Measurements from ENCODE around the gene ADARB2. TPM values are rescaled to one million over a fixed set of nuclear protein-coding genes. Genes with fewer than 3 reads are reported as not detected.

ADARB2 gene
- total RNA-seq, 1 donor from 2014 or later = not detected

DNA sequence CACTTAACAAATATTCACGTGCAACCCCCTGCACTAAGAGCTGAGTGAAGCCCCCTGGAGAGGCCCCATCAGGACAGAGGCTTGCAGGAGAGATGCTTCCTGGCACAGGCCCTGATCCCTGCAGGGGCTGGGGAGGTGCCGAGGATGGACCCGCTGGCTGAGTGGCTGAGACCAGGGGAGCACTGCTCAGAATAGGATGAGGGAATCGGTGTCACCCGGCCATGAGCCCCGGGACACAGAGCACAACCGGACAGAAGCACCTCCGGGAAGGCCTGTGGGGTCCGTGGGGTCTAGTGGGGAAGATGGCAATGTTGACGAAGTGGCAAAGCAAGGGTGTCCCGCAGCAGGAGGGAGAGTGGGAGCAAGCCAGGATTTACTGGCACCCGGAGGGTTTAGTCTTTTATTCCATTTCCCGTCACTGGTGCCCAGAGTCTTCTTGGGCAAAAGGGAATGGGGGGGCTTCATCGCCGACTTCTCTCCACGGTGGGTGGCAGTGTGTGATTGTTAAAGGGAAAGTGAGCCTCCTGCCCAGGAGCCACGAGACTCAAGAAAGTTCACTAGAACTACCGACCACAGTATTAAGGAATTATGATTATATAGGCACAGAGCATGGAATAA lies 140.7 kb downstream of the ADARB2 start:
- DNase-seq (ENCODE audit: low spot score) = no peak

DNA sequence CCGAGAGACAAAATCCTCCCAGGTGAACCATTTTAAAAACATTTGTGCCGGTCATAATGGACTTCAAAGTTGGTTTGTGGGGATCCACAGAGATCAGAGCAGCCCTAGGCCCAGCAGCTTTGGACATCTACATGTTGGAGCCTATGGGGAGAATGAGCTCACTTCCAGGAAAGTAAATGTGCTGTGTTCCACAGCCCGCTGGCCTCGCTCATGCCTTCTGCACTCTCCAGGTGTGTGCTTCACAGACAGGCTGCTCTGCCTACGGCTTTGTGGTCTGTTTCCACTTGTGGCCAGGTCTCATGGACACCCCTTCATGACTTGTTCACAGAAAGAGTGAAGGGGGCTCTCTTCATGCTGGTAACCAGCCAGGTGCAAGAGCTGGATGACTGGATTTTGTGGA lies 141.6 kb downstream of the ADARB2 start:
- DNase-seq (ENCODE audit: low spot score) = no peak

DNA sequence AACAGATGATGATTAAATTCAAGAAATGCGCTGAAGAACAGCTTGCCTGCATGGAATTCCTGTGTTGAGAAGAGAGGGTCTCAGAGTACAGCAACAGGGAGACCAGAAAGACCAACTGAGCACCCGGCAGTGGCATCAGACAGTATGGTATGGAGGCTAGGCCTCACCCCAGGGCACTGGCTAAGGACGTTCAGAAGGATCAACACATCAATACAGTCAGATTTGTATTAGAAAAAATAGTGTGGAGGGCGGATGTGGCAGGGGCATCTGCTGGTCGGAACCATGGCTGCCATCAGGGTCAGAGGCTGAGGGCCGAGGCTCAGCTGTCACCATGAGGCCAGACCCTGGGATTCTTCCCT lies 142.1 kb downstream of the ADARB2 start:
- no peak for DNase-seq (ENCODE audit: low spot score)

DNA sequence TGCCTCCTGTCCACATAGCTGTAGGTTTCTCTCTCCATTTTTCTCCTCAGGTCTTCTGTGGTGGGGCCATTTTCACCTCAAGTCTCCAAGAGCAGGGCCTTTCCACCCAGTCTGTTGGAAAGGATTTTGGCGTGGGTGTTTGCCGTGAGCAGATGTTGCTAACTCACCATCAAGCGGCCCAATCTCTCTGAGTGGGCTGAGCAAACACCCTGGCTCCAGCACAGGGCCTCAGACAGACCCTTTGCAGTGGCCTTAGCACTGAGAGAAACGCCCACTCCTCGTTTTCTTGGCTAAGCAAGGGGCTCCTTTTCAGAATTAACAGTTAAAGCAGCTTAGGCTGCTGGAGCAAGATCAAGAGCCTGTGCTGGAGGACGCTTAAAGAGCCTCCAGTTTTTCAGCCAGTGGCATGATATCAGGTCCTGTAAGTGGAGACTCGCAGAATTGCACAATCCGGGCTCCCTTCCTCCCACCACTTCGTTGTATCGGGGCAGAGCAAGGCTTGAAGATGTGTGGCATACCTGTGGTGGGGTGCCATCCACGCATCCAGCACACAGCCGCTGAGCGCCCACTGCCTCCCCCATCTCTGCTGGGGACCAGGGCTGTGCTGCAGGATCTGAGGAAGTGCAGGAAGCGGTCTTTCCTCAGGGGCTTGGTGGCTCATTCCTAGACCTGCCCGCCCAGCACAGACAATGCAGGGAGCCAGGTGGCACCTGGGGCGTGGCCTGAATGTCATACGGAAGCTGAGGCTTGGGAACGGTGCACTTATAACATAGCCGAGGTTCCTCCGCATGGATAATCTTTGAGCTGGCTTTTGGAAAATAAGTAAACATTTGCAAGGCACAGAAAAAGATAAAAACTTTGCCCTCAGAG lies 142.7 kb downstream of the ADARB2 start:
- peak; percentile 74 for DNase-seq (ENCODE audit: low spot score)

DNA sequence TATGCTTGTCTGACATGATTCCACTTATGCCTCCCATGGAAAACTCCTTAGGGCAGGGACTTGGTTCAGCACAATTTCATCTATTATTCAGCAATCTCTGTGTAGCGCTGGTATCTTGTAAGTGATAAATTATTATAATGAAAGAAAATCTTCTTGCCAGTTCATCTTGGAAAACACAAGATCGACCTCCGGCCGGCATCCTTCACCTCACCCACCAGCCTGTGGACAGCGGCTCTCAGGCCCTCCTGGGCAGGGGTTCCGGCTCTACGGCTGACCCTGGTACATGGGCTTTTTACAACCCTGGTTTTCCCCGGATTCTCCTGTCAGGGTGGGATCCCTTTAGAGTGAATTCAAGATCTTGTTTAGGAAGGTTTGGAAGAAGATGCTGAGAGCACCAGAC lies 145.6 kb downstream of the ADARB2 start:
- DNase-seq (ENCODE audit: low spot score) = no peak

DNA sequence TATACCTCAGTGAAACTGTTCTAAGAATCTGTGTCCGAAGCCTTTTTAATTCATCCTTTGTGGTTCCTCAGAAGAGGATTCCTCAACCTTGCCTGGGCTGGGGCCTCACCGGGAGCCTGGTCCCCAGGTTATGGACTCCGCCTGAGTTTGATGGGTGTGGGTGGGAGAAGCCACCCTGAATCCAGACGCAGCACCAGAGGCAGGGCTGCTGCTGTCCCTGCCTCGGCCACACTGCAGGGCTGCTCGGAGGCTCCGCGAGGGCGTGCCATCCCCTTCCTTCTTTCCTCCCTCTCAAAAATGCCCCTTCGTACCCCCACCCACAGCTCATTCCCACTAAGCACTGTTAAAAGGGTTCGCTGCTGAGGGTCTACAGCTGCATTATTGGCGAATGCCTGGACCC lies 146.3 kb downstream of the ADARB2 start:
- no peak for DNase-seq (ENCODE audit: low spot score)

DNA sequence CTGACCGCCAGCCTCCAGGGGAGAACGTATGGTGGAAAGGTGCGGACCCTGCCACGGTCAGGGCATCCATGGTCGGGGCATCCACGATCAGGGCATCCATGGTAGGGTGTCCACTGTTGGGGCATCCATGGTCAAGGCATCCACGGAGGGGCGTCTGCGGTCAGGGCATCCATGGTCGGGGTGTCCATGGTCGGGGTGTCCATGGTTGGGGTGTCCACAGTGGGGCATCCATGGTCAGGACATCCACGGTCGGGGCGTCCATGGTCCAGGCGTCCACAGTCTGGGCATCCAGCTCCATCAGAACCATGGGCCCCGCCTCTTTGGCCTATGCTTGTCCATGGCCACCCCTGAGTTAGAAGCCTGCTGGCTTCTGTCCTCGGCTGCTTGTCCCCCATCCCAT lies 148.1 kb downstream of the ADARB2 start:
- no peak for DNase-seq (ENCODE audit: low spot score)

DNA sequence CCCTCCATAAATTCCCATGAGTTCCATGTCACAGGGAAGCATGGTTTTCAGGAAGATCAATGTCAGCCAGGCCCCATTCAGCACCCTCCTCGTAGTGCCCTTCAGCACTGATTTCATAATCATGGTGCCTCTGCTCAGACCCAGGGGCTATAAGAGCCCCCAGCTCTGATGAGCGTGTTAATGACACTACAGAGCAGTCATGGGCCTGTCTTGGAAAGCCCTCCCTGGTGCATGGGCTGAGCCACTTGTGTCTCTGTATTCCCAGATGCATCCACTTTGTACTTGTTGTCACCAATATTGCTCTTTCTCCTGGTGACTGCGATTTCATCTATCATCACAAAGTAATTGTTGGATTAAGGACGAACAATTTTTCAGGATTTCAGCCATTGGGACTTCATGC lies 154.6 kb downstream of the ADARB2 start:
- DNase-seq (ENCODE audit: low spot score) = no peak

DNA sequence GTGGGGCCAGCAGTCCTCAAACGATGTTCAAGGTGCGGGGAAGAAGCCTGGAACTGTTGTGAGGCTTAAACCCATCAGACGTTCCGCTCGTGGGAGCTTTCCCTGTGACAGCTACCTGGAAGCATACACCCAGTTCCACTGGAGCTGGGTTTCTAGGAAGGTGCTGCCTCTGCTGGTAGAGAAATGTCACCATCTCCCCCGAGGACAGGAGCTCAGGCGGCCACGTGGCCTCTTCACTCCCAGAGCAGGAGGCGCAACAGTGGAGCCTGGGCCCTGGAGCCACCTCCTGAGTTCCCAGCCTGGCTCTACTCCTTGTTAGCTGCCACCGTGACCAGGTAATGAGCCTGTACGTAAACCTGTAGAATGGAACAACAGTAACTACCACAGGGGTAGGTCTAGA lies 156.1 kb downstream of the ADARB2 start:
- DNase-seq (ENCODE audit: low spot score) = no peak

DNA sequence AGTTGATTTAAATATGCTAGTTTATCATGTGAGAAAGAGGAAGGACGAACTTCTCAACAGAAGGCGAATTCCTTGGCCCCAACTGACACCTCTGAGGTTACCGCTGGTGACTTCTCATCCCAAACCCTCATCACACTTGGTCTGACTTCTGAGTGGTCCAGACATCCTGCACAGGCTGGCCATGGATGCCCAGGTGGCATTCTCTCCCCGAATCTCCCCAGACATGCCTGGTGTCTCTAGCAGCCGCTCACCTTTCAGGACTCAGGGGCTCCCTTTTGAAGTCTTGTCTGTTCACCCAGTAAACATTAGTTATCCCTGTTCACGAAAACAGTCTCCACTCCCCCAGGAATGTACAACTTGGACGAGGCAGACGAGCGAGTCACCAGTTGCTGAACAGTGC lies 157.7 kb downstream of the ADARB2 start:
- no peak for DNase-seq (ENCODE audit: low spot score)

DNA sequence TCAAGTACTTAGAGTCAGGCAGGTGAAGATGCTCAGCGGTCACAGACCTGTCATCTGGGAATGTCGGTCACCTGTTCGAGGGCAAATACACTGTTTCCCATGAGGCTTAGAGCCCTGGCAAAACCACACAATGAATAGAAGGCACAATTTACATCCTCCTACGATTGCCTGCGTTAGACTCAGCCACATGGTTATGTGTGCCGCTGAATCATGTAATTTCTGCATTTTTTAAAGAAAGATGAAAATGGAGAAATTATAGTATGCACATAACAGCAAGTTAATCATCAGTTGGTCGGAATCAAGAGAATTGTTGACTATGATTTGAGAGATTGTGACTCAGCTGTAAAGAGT lies 158.2 kb downstream of the ADARB2 start:
- no peak for DNase-seq (ENCODE audit: low spot score)

DNA sequence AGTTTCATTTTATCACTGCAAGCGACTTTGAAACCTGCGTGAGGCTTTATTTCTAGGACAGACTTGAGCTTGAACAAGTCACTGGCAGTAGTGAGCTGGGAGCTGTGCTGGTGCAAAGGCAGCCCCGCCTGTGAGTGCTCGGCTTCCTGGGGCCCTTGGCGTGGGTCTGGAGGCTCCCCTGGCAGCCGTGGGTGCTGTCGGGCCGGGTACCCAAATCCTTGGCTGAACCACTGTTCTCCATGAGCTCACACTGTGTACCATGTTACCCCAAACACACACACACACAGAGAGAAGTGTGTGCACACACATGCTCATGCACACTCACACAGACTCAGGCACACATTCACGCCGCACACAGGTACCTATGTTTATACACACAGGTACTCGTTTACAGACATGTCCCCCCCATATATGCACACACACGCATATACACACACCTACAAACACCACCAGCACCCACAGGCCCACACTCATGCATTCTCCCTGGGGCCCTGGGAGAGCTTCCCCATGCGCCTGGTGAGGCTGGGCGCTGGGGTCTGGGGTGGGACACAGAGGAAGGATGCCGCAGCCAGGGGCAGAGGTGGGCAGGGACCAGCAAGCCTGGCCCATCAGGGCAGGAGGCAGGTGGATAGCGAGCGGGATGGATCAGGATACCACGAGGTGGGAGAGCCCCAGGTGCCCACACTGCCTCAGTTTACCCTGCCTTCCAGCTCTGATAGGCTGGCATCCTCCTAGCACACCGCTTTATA lies 158.8 kb downstream of the ADARB2 start:
- DNase-seq (ENCODE audit: low spot score) = no peak

DNA sequence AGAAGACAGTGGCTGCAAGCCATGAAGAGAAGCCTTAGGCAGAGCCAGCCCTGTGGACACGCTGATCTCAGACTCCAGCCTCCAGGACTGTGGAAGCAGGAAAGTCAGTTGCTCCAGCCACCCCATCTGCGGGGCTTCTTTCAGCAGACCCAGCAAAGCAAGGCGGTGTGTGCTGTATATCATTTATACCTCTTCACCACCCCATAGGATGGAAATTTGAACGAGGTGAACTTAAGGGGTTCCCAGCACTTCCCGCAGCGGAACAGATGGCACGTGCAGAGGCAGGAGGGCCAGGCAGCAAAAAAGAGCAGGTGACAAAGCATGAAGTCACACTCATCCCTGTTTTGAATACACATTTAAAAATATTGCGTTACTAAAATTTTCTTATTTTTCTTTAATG lies 159.4 kb downstream of the ADARB2 start:
- DNase-seq (ENCODE audit: low spot score) = no peak

DNA sequence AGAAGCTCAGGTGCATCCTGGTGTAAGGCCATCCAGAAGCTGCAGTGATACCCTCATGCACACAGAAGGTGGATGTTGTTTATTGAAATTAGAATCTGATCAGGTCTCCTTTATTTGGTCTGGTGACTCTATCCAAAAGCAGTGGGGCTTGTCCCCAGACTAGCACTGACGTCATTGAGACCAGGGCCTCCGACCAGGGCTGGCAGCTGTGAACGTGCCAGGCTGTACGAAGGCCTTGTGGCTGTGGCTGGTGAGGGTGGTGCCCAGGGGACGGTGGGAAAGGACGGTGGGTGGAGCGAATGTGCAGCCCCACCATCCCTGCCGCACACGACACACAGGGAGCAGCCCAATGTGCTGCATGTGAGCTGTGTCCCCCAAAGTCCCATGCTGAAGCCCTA lies 160.0 kb downstream of the ADARB2 start:
- DNase-seq (ENCODE audit: low spot score) = no peak

DNA sequence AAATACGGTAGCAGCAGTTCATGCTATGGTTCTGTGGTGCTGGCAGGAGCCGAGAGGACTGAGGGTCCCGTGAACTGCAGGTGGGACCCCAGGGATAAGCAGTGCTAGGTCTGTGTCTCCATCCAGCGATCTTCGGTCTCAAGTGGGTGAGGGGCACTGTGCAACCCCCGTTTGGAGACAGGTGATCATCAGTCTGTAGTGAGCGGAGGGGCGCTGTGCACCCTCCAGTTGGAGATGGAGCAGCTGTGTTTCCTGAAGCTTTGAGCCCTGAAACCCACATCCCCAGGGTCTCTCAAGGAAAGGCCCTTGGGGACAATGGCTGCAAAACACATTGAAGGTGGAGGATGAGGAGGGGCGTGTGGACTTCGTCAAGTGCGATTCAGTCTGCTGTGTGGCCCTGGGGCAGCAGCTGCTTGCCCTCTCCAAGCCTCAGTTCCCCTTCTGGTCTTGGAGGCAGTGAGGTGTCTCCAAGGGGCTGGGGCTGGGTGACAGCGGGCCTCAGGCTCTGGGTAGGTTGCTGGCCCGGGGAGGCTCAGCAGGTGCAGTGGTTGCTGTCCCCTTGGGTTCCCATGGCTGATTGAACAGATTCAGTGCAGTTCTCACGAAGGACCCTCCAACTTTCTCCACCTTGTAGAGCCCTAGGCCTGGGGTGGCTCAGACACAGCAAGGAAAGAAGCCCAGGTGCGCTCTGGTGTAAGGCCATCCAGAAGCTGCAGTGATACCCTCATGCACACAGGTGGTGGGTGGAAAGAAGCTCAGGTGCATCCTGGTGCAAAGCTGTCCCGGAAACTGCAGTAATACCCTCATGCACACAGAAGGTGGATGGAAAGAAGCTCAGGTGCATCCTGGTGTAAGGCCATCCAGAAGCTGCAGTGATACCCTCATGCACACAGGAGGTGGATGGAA lies 160.6 kb downstream of the ADARB2 start:
- DNase-seq (ENCODE audit: low spot score) = no peak

DNA sequence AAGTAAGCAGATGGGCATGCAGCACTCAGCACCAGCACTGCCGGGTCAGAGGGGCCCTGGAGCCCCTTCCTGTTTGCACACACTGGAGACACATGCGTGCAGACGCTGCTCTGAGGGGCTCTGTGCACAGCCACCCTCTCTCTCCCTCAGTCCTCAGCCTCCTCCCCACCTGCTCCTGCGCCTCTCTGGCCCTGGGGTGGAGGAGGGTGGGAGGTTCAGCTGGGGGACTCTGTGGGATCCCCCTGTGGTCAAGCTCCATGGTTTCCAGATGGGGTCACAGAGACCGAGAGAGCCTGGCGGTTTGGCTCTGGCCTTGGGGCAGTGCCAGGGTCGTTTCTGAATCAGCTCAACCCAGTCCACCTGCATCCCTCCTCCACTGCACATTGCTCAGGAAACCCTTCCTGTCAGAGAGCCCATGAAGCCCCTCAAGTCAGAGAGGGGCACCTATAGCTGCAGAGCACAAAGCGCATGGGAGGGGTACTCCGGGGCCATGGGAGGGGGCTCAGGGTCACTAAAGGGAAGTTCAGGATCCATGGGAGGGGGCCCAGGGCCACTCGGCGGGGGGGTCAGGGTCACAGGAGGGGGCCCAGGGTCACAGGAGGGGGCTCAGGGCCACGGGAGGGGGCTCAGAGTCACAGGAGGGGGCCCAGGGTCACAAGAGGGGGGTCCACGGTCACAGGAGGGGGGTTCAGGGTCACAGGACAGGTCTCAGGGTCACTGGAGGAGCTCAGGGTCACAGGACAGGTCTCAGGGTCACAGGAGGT lies 161.7 kb downstream of the ADARB2 start:
- no peak for DNase-seq (ENCODE audit: low spot score)

DNA sequence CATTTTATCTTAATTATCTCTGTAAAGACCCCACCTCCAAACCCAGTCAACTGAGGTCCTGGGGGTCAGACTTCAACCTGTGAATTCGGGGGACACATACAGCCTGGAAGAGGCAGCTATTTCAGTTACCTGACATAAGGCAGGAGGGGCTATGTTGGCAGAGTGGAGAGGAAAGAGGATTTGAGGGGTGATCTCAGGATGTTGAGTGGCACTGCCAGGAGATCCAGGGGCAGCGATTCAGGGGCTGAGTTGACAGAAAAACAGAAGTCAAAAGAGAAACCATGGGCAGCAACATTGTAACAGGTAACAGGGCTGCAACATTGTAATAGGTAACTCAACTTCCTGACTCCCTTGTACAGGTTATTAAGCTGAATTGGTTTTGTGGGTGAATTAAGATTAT lies 162.6 kb downstream of the ADARB2 start:
- no peak for DNase-seq (ENCODE audit: low spot score)

DNA sequence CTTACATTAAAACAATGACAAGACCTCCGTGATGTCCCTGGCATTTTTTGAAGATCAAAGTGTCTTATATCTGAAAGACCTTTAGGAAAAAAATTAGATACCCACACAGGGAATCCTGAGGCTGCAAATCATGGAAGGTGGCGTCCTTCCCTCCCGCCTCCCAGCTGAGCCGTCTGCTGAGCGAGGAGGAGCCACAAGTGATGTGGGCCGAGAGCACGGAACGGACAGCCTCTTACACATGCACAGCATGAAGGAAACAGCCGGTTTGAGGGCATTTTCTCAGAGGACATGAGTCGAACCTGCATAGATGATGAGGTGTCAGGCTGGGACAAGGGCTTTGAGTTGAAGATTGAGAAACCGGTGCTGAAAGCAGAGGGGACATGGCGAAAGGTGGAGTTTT lies 163.3 kb downstream of the ADARB2 start:
- DNase-seq (ENCODE audit: low spot score) = no peak

DNA sequence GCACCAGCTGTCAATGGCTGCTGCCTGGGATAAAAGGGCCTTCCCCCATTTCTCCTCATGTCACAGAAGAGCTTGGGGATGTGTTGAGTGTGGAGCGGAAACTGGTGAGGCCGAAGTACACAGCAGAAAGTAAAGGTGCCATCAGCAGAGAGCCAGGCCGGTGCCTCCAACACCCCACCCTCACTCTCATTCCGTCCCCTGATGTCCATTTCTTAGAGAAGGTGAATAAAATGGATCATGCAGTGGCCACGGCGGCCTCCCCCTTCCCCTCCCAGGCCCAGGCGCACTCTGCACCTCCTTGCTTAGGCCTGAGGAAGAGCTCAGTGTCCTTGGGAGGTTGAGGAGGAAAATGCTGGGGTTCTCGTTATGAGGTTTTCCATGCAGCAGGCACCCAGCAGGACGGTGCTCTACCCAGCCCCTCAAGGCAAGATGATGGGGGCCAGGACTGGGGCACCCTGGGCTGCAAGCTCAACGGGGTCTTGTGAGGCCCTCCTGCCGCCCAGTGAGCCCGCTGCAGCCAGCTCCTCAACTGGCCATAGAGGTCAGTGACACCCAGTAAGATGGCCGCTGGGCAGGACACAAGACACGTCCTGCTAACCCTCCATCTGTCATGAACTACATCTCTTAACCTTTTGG lies 163.9 kb downstream of the ADARB2 start:
- no peak for DNase-seq (ENCODE audit: low spot score)

DNA sequence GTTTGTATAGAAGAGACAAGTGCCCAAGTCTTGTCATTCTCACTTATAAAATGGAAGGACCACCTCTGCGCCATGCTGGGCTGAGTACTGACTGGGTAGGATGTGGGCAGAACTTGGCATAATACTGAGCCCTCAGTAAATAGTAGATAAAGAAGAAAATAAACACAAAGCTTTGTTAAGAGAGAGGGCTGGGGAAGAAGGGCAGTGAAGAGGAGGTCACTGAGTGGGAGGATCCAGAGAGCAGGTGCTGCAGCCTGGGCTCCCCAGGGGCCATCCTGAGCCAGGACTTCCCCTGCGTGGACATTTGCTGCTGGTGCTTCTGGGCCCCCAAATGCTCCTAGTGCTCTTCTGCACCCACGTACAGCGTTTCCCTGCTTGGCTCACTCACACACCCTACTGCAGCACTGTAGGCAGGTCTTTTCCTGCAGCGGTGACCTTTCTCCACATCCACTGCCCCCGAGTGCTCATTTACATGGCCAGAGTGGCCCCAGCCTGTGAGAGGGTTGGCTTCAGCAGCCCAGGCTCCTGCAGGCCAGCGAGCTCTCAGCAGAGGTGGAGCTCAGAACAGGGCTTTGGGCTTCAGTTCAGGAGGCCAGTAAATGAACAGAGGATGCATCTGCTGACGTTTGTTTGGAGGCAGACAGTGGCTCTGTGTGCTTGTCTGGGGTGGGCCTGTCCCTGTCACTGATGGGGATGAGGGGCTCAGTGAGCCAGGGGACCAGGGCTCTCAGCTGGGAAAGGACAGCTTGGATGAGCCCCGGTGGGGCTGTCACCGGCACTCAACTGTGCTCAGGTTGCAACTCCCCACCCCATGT lies 164.6 kb downstream of the ADARB2 start:
- no peak for DNase-seq (ENCODE audit: low spot score)

Data from umbilical cord (tissue), 2 donors.